ENCODE results near the gene TNK2. TPM values are rescaled to one million over a fixed set of nuclear protein-coding genes. Genes with fewer than 3 reads are reported as not detected.

The TNK2 gene
- total RNA-seq, 1 donor from 2014 or later = 132 TPM

DNA sequence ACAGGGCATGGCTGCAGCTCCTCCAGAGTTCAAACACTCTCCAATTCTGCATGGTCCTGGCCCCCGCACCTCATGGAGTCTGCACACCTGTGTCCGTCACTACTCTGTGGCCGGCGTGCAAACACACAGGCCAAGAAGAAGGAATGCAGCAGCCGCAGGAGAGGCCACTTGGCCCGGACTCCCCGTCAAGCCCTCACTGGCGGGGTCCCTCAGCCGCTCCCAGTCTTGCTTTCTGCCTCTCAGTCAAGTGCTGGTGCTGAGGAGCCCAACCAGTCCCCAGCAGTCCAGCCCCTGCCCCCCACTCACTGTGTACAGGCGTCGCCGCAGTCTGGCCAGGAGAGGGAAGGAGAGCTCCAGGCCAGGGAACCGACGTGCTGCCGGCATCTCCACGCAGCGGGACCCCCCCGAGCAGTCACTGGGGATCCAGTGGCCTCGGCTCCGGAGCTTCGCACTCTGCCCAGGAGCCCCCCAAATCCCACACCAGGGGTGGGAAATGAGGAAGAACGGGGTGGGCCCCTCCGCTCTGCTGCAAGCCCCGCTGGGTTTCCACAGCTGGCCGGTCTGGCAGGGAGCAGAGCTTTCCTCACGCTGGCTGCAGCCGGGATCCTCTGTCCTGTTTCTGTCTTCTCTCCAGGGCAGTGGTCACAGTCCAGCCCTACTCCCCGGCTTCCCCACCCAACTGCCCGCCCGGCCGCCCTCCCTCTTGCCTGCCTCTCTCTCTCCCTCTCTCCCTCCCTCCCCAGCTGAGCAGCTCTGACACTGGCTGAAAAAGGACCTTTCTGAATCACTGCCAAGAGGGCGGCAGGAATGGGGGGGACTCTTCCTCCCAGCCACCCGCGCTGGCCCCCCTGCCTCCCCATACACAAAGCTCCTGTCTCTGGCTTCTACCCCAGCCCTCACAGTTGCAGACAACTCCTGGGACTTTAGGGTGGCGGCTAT is 16.0 kb downstream of the TNK2 start:
- no peak for TF ChIP-seq CTCF (IDR thresholded peaks at IDR 0.05)
- ATAC-seq (ENCODE audit: low read depth) (no peak), DNase-seq (no peak)
- ChIA-PET CTCF (interaction anchor here (1.2 to 5.7 kb wide), 4 partner anchors 16 to 33 kb away, joined by 4 to 87 read pairs (median 36); partner anchors contain the start of gene TNK2), POLR2A (interaction anchor here (0.6 to 1.1 kb wide), 2 partner anchors 10 to 22 kb away, joined by 3 to 4 read pairs; no protein-coding TSS in a partner anchor)
- peaks cover 14% of the 10 kb centered on the region for H3K36me3 Mint-ChIP-seq (ENCODE audit: low read depth)
- H3K27ac Mint-ChIP-seq = no peak overlapping the region
- intact Hi-C loops (cut with micrococcal nuclease) = no loop called here
- H3K4me3 Mint-ChIP-seq = no peak overlapping the region
- H3K9me3 Mint-ChIP-seq = no peaks in the 10 kb centered on the region
- peaks cover 35% of the 10 kb centered on the region for H3K4me1 Mint-ChIP-seq
- H3K27me3 Mint-ChIP-seq = no peaks in the 10 kb centered on the region

- H3K4me3 Mint-ChIP-seq = no peak overlapping the region
- POLR2A ChIA-PET = interaction anchor here (0.6 to 1.1 kb wide), 3 partner anchors 11 to 23 kb away, joined by 3 to 4 read pairs (median 4); partner anchors contain the start of gene TNK2
- no peak for DNase-seq
- intact Hi-C loops (cut with micrococcal nuclease) = no loop called here
- H3K27me3 Mint-ChIP-seq = no peaks in the 10 kb centered on the region
- H3K36me3 Mint-ChIP-seq (ENCODE audit: low read depth) = peaks cover 15% of the 10 kb centered on the region
- no peaks in the 10 kb centered on the region for H3K9me3 Mint-ChIP-seq
- CTCF ChIA-PET = interaction anchor here (1.2 to 5.7 kb wide), 3 partner anchors 24 to 32 kb away, joined by 4 to 67 read pairs (median 5); no protein-coding TSS in a partner anchor
- H3K27ac Mint-ChIP-seq = no peak overlapping the region
- no peak for ATAC-seq (ENCODE audit: low read depth)
- H3K4me1 Mint-ChIP-seq = peaks cover 27% of the 10 kb centered on the region
- no peak for TF ChIP-seq CTCF (IDR thresholded peaks at IDR 0.05)
Measured at GRCh38 chr3:195891431-195892104, 16.8 kb downstream of the TNK2 start.

- Mint-ChIP-seq H3K27ac (no peak overlapping the region), H3K4me1 (peaks cover 19% of the 10 kb centered on the region), H3K27me3 (no peaks in the 10 kb centered on the region), H3K4me3 (no peak overlapping the region), H3K36me3 (ENCODE audit: low read depth) (peaks cover 25% of the 10 kb centered on the region), H3K9me3 (no peaks in the 10 kb centered on the region)
- ChIA-PET CTCF (interaction anchor here (1.1 to 2.1 kb wide), 3 partner anchors 18 to 27 kb away, joined by 3 to 7 read pairs (median 6); no protein-coding TSS in a partner anchor), POLR2A (interaction anchor here (1.2 kb wide), 2 partner anchors 17 to 25 kb away, joined by 3 read pairs; no protein-coding TSS in a partner anchor)
- no peak for ATAC-seq (ENCODE audit: low read depth)
- no peak for TF ChIP-seq CTCF (IDR thresholded peaks at IDR 0.05)
- intact Hi-C loops (cut with micrococcal nuclease) = no loop called here
- no peak for DNase-seq
Measured at GRCh38 chr3:195889870-195890295, 18.5 kb downstream of the TNK2 start.

GRCh38 chr3:195888981-195889869 is 19.1 kb downstream of the TNK2 start:
- ATAC-seq (ENCODE audit: low read depth) = no peak
- Mint-ChIP-seq H3K36me3 (ENCODE audit: low read depth) (peaks cover 26% of the 10 kb centered on the region), H3K9me3 (no peaks in the 10 kb centered on the region), H3K4me3 (no peak overlapping the region), H3K27ac (no peak overlapping the region), H3K27me3 (no peaks in the 10 kb centered on the region), H3K4me1 (peaks cover 14% of the 10 kb centered on the region)
- TF ChIP-seq CTCF (IDR thresholded peaks at IDR 0.05) = no peak
- ChIA-PET POLR2A (interaction anchor here (1.2 kb wide), 2 partner anchors 18 to 26 kb away, joined by 3 read pairs; no protein-coding TSS in a partner anchor), CTCF (interaction anchor here (0.9 to 3.0 kb wide), 5 partner anchors 18 to 30 kb away, joined by 3 to 10 read pairs (median 6); no protein-coding TSS in a partner anchor)
- DNase-seq = no peak
- intact Hi-C loops (cut with micrococcal nuclease) = no loop called here
